Vagina (tissue), 2 donors: ENCODE data around the gene ATXN10. TPM values are rescaled to one million over a fixed set of nuclear protein-coding genes. Genes with fewer than 3 reads are reported as not detected.

Source experiments
- DNase-seq, 2 donors: peaks; one replicate each; pipeline ENCODE4 v3.0.0-alpha.2; 2017; ENCODE audit errors: extremely low spot score in 2 of 2
- H3K27ac ChIP-seq: fragments of 200-600 bp; sonication (generic); one replicate; pipeline ENCODE4 v1.5.1; 2019
- H3K27me3 ChIP-seq: fragments of 200-600 bp; sonication (generic); one replicate; pipeline ENCODE4 v1.5.1; 2019
- H3K36me3 ChIP-seq, 2 donors: fragments of 200-600 bp; sonication (generic); one replicate each; pipeline ENCODE4 v1.5.1; 2017 to 2019
- H3K4me1 ChIP-seq: fragments of 200-600 bp; sonication (generic); one replicate; pipeline ENCODE4 v1.5.1; 2019
- H3K4me3 ChIP-seq, 2 donors: fragments of 200-600 bp; sonication (generic); 1 replicate in 1 of 2; 2 replicates in 1 of 2; pipeline ENCODE4 v1.5.1; 2016 to 2019
- H3K9me3 ChIP-seq: fragments of 200-600 bp; sonication (generic); one replicate; pipeline ENCODE4 v1.5.1; 2019
- CTCF ChIP-seq, 3 experiments: fragments of 450-650 bp in 2 of 3; fragments of 200-600 bp in 1 of 3; sonication (generic) in 1 of 3; IDR thresholded peaks; one replicate each; pipeline ENCODE4 v1.5.1; 2017 to 2019; ENCODE audit warnings: antibody characterized with exemption in 3 of 3, mild to moderate bottlenecking in 2 of 3, moderate library complexity in 2 of 3
- POLR2A ChIP-seq, 2 donors: fragments of 450-650 bp; IDR thresholded peaks; one replicate each; pipeline ENCODE4 v1.6.1; 2017; ENCODE audit warnings: antibody characterized with exemption in 2 of 2, mild to moderate bottlenecking in 2 of 2, moderate library complexity in 2 of 2
- POLR2AphosphoS5 ChIP-seq, 2 donors: sonication (generic); formaldehyde crosslinking; IDR thresholded peaks; one replicate each; pipeline ENCODE4 v1.9.0; 2017; ENCODE audit warnings: antibody characterized with exemption in 2 of 2, mild to moderate bottlenecking in 2 of 2, low read depth in 1 of 2; ENCODE audit not compliant: insufficient read depth in 1 of 2
- intact Hi-C: fragments of 100-400 bp; cut with DNase I; formaldehyde crosslinking; loops from one replicate; pipeline ENCODE4 v1.15.1; 2023
- total RNA-seq: library from RNA; depleted of rRNA; stranded (reverse); fragments of >200 nt; gene quantifications from one replicate; pipeline ENCODE4 v1.2.3, GENCODE V29; 2016

The ATXN10 gene
- total RNA-seq, 1 donor from 2014 or later = 116 TPM

- peaks cover 29% of the 10 kb centered on the region for H3K4me1 ChIP-seq
- no peaks in the 10 kb centered on the region for H3K36me3 ChIP-seq
- no peaks in the 10 kb centered on the region for H3K9me3 ChIP-seq
- intact Hi-C loops = no loop called here
- H3K4me3 ChIP-seq = no peak overlapping the region
- no peaks in the 10 kb centered on the region for H3K27me3 ChIP-seq
- no peak for TF ChIP-seq CTCF (IDR thresholded peaks at IDR 0.05)
- no peak for TF ChIP-seq POLR2A (IDR thresholded peaks at IDR 0.05)
- TF ChIP-seq POLR2AphosphoS5 (IDR thresholded peaks at IDR 0.05; ENCODE audit: insufficient read depth in 1 of 2, low read depth in 1 of 2) = no peak
- no peak overlapping the region for H3K27ac ChIP-seq
- DNase-seq = no peak
These were observed 2.0 kb downstream of the ATXN10 start for GRCh38 chr22:45673482-45674175.

GRCh38 chr22:45676024-45676423 is 4.4 kb downstream of the ATXN10 start:
- H3K4me3 ChIP-seq = no peak overlapping the region
- intact Hi-C loops = no loop called here
- DNase-seq = no peak
- H3K27ac ChIP-seq = no peak overlapping the region
- no peaks in the 10 kb centered on the region for H3K36me3 ChIP-seq
- no peak for TF ChIP-seq POLR2A (IDR thresholded peaks at IDR 0.05)
- no peak for TF ChIP-seq CTCF (IDR thresholded peaks at IDR 0.05)
- no peak for TF ChIP-seq POLR2AphosphoS5 (IDR thresholded peaks at IDR 0.05; ENCODE audit: insufficient read depth in 1 of 2, low read depth in 1 of 2)
- H3K9me3 ChIP-seq = no peaks in the 10 kb centered on the region
- H3K4me1 ChIP-seq = peaks cover 33% of the 10 kb centered on the region
- no peaks in the 10 kb centered on the region for H3K27me3 ChIP-seq

- H3K27me3 ChIP-seq = no peaks in the 10 kb centered on the region
- DNase-seq = no peak
- H3K4me3 ChIP-seq = no peak overlapping the region
- no peaks in the 10 kb centered on the region for H3K9me3 ChIP-seq
- peaks cover 36% of the 10 kb centered on the region for H3K4me1 ChIP-seq
- intact Hi-C loops = no loop called here
- no peak for TF ChIP-seq POLR2AphosphoS5 (IDR thresholded peaks at IDR 0.05; ENCODE audit: insufficient read depth in 1 of 2, low read depth in 1 of 2)
- TF ChIP-seq CTCF (IDR thresholded peaks at IDR 0.05) = no peak
- TF ChIP-seq POLR2A (IDR thresholded peaks at IDR 0.05) = no peak
- H3K36me3 ChIP-seq = no peaks in the 10 kb centered on the region
- no peak overlapping the region for H3K27ac ChIP-seq
These were observed 5.4 kb downstream of the ATXN10 start for GRCh38 chr22:45677063-45677462.

- H3K9me3 ChIP-seq = no peaks in the 10 kb centered on the region
- no peak overlapping the region for H3K4me3 ChIP-seq
- no peaks in the 10 kb centered on the region for H3K27me3 ChIP-seq
- no peak overlapping the region for H3K27ac ChIP-seq
- DNase-seq = no peak
- H3K4me1 ChIP-seq = peaks cover 32% of the 10 kb centered on the region
- no peaks in the 10 kb centered on the region for H3K36me3 ChIP-seq
- intact Hi-C loops = no loop called here
- no peak for TF ChIP-seq POLR2A (IDR thresholded peaks at IDR 0.05)
- no peak for TF ChIP-seq POLR2AphosphoS5 (IDR thresholded peaks at IDR 0.05; ENCODE audit: insufficient read depth in 1 of 2, low read depth in 1 of 2)
These were observed 7.6 kb downstream of the ATXN10 start for GRCh38 chr22:45678961-45679912.

- H3K27ac ChIP-seq = no peak overlapping the region
- DNase-seq = no peak
- no peak for TF ChIP-seq POLR2A (IDR thresholded peaks at IDR 0.05)
- TF ChIP-seq POLR2AphosphoS5 (IDR thresholded peaks at IDR 0.05; ENCODE audit: insufficient read depth in 1 of 2, low read depth in 1 of 2) = no peak
- no peak for TF ChIP-seq CTCF (IDR thresholded peaks at IDR 0.05)
- no peaks in the 10 kb centered on the region for H3K9me3 ChIP-seq
- H3K36me3 ChIP-seq = no peaks in the 10 kb centered on the region
- no peaks in the 10 kb centered on the region for H3K27me3 ChIP-seq
- no peak overlapping the region for H3K4me3 ChIP-seq
- H3K4me1 ChIP-seq = peaks cover 42% of the 10 kb centered on the region
- intact Hi-C loops = no loop called here
These were observed 9.5 kb downstream of the ATXN10 start for GRCh38 chr22:45680932-45681700.
